GM18526 (cell line): ENCODE measurements around the gene PSAP.

ENCODE experiments used
- POLR2A ChIP-seq: IDR thresholded peaks from 3 replicates; pipeline ENCODE4 v1.6.1; 2011; ENCODE audit not compliant: insufficient read length; ENCODE audit errors: extremely low read depth

Gene PSAP

DNA sequence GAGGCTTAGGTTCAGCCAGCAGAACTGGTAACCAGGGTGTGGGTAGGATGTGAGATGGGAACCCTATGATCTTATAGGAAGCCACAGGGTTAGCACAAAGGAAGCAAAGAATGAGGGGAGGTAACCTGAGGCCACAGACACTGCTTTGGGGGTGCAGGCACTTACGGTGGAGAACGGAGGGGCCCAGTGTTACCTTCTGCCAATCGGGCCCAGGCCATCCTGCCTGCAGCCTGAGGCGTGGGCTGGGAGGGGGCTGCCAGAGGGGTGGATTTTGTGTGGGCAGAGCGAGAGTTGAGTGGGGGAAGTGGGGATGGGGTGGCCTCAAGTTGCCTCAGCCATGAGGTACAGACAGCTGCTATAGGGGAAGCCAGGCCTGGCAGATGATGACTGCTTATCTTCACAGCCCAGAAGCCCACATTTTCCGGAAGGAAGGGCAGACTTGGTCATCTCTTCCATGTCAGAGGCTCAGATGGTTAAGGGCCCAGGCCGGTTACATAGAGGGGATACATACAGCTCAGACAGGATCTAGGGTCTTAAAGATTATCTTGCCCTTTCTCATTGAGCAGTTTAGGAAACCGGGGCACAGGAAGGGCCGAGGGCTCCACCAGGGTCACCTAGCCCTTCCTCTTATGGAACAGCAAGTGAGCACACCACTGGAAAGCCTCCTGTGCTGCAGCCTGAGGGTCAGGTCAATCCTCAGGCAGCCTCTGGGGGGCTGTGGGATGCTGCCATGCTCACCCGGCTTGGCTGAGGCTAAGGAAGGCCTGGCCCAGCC lies 53.3 kb downstream of the PSAP start:
- no peak for TF ChIP-seq POLR2A

DNA sequence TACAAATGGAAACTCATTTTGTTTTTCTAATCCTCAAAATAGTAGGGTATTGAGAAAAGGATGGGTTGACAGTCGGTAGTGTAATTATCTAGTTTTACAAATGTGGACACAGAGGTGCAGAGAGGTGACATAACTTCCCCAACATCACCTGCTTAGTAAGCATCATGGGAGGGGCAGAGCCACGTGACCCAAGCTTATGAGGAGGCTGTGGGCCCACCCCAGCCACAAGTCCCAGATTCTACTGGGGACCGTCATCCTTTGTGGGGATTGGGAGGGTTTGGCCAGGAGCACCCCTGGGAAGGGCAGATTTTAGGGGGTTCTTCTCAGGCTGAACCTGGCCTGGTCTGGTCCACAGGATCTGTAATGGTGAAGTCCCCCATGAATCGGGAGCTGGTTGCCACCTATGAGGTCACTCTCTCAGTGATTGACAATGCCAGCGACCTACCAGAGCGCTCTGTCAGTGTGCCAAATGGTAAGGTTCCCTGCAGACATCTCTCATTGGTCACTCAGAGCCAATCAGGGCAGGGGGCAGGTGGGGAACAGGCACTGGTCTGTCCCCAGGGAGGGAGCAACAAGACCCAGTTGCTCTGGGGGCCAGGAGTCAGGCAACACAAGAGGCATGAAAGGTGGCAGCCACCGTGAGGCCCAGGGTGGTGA lies 54.2 kb downstream of the PSAP start:
- TF ChIP-seq POLR2A: no peak

DNA sequence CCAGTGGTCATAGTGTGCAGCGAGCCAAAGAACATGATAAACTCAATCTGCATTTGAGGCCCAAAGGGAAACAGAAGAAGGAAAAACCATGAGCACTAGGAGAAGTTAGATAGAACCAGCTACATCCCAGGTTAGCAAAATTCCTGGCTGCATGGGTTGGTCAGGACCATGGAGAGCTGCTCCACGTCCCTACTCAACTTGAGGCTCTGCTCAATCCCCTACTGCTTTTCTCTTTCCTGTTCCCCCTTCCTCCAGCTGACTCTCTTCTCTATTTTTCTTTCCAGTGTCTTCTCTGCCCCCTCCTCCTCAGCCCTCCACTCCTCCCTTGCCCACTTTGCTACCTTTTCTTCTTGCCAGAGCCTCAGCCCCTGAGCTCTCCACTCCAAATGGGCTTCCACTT lies 55.8 kb downstream of the PSAP start:
- TF ChIP-seq POLR2A: no peak

DNA sequence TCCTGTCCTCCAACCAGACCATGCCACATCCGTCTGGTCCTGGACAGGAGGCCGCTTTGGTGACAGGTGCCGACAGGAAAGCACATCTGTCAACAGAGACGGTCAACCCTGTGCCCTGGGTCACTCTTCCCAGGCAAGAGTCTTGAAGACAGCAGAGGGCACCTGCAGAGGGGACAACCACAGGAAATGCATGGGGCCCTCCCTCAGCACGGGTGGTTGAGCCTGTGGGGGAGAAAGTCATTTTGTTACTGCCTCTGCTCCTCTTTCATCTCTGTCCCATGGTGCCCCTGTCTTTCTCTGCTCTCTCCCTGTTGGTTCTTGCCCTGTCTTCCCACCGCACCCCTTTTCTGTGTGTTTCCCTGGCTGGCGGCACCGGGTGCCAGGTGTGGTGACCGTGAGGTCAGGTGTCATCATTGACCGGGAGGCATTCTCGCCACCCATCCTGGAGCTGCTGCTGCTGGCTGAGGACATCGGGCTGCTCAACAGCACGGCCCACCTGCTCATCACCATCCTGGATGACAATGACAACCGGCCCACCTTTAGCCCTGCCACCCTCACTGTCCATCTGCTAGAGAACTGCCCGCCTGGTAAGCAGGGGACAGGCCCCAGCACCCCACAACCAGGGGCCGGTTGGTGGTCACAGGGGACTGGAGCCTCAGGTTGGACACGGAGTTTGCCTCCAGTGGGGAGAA lies 60.2 kb downstream of the PSAP start:
- TF ChIP-seq POLR2A: no peak

DNA sequence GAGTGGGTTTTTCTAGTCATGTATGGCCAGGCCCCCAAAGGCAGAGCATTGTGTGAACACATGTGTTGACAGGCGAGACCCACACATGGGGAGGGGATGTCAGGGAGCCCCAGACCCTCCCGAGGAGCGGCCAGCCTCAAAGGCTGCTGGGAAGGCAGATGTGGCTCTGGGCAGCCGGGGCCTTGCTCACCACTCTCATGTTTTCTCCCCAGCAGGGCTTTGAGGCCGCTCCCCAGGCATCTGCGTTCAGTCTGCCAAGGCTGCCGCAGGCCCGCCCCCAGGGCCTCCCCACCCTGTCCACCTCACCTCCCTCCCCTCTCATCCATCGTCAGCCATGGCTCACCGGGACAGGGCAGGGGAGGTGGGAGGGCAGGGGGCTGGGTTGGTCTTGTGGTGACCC lies 61.2 kb downstream of the PSAP start:
- no peak for TF ChIP-seq POLR2A

DNA sequence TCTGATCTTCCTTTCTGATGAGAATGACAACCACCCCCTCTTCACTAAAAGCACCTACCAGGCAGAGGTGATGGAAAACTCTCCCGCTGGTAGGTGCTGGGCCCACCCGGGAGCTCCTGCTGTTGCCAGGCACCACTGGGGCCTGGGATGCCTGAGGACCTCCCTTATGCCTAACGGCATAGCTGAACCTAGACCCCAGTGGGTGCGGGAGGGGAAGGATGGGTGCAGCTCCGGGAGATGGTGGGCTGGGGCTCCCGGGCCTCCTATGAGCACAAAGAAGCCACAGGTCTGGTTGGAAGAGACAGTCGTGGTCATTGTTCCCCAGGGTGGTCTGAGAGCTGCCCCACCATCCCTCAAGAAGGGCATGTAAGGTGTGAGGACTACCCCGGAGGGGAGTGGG lies 62.1 kb downstream of the PSAP start:
- TF ChIP-seq POLR2A: no peak

DNA sequence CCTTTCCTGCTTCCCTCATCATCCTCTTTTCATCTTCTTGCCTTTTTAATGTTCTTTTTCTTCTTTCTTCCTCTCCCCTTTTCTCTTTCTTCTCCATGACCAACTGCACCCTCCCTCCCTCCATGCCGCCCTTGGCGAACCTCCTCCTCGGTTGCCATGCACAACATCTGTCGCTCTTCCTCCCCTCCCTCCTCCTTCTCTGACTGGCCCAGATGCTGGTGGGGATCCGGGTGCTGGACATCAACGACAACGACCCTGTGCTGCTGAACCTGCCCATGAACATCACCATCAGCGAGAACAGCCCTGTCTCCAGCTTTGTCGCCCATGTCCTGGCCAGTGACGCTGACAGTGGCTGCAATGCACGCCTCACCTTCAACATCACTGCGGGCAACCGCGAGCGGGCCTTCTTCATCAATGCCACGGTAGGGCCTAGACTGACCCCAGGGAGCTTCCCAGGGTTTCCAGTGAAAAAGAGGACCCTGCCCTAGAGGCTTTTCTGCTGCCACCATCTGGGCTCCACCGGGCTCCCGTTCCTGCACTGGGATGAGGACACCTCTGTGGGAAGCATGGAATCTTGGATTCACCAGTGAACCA lies 66.3 kb downstream of the PSAP start:
- no peak for TF ChIP-seq POLR2A

DNA sequence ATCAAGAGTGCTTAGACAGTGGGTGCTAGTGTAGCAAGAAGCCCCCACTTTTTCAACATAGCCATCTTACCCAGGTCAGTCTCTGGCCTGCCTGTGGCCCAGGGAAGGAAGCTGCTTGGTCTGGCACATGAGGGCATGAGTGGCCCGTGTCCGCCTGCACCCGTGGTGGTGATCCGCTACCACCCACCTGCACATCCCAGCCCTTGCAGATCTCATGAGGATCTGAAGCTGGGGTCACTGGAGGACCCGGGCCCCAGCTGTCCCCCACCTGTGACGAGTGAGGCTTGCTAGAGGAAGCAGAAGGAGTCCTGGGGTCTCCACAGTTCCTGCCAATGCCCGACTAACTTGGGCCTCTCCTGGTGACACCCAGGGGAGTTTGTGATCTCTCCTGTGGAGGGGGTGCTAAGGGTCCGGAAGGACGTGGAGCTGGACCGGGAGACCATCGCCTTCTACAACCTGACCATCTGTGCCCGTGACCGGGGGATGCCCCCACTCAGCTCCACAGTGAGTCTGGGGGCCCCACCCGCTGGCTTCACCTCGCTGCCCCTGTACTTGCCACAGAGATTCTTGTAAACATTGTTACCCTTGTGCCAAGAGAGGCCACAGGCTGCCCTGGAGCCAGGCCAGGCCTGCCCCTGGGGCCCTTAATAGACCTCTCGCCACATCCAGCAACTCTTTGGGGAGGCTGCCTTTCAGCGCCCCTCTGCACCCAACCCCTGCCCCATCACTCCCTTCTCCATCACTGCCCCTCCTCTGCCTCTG lies 67.0 kb downstream of the PSAP start:
- TF ChIP-seq POLR2A: no peak

DNA sequence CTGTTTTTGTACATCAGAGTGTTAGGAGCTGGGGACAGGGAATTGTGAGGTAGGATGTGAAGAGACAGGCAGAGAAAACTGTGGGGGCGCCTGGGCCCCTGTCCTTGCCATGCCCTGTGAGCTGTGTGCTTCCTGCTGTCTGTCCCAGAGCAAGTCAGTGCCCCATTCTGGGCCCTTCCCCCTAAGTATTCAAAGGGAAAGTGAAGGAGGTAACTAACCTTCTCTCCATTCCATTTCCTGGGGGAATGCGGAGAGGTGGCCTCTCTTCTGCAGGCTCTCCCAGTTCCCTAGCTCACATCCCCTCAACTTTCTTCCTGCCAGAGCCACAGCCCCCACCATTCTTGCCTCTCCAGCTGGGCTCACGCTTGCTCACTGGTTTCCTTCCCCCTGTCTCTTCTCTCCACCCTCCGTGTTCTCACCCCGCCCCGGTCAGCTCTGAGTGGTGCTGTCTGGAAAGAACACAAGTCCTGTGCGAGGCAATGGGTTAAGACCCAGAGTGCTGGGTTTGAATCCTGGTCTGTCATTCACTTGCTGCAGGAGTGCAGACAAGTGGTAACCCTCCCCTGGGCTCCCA lies 68.0 kb downstream of the PSAP start:
- no peak for TF ChIP-seq POLR2A

DNA sequence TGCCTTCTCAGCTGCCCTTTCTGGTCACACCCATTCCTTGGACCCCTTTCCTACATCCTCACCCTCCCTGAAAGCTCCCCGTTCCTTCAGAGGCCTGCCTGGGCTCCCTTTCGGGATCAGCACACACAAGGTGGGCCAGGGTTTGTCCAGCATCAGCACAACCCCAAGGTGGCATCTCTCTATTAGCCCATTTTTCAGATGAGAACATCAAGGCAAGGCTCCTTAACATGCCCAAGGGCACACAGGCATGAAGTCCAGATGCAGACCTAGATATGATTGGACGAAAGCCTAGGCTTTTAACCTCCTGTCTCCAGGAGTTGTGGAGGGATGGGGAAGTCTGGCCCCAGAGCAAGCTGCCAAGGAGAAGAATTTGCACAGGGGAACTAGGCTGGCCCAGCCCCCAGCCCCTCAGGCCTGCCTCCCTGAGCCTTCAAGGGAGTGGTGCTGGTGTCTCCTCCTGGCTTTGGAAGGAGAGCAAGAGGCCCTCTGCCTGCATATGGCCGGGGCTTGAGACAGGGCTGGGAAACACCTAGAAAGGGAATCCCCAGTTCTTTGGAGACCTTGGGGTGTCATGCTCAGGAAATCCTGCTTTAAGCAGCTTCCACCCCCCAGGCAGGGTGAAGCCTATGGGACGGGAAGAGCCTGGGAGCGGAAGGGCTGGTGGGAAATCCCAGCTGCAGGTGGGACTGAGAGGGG lies 68.7 kb downstream of the PSAP start:
- TF ChIP-seq POLR2A: no peak

DNA sequence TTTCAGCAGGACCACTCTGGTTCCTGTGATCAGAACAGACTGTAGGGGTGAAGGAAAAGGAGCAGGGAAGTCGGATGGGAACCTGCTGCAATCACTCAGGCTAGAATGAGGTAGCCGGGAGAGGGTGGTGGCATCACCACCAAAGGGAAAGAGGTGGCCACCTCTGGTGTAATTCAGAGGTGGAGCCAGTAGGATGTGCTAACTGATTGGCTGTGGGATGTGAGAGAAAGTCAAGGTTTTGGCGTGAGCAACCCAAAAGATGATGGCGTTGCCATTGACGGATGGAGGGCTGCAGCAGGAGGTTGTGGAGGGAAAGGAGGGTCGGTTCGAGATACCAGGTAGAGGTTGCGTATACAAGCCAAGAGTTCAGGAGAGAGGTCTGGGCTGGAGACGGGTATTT lies 70.3 kb downstream of the PSAP start:
- no peak for TF ChIP-seq POLR2A

DNA sequence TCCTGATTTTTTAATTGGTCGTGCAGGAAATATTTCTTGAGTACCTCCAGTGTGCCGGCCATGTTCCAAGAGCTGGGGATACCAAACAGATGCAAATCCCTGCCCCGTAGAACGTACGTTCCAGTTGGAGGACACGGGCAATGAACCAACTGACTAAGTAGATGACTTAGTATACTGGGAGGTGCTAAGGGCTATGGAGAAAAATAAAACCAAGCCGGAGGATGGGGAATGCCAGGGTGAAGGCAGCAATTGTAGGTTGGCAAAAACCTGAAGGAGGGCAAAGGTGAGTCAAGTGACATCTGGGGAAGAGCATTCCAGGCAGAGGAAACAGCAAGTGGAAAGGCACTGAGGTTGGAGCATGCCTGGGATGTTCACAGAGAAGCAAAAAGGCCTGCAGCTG lies 70.9 kb downstream of the PSAP start:
- no peak for TF ChIP-seq POLR2A

DNA sequence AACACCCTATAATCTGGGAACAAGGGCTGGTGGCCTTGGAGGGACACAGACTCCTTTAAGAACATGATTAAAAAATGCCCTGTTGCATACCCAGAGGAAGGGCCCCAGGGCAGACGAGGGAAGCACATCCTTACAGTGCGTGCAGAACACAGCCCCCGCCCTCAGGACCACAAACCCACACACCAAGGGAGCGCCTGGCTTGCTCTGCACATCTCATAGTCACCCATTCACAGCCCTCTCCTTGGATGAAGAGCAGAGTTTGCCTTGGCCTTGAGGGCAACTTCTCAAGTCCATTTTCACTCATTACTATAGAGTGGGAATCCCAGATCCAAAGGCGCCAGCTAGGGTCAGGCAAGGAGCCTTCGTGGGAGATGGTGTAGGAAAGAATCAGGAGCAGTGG lies 71.4 kb downstream of the PSAP start:
- no peak for TF ChIP-seq POLR2A

DNA sequence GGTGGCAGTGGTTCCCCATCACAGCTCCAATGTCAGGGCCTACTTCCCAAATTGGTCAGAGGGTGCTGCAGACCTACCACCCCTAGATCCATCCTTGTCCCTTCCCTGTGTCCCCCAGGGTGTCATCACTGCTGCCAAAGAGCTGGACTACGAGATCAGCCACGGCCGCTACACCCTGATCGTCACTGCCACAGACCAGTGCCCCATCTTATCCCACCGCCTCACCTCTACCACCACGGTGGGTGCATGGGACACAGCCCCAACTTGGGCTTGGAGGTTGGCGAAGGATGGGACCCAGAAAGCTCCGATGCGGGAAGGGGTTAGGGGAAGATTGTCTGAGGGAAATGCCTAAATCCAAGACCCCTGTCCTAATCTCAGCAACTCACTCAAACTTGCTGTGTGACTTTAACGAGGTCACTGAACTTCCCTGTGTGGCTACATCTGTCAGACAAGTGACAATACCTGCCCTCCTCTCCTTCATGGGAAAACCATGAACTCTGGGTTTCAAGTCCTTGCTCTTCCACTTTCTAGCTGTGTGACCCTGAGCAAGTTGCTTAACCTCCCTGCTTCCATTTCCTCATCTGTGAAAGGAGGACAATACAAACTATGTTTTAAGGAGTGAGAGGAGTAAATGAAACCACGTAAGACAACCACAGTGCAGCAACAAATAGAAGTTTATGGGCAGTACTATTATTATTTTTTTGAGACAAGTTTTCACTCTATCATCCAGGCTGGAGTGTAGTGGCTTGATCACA lies 72.8 kb downstream of the PSAP start:
- no peak for TF ChIP-seq POLR2A
